ENCODE data around the gene NFATC3. TPM values are rescaled to one million over a fixed set of nuclear protein-coding genes. Genes with fewer than 3 reads are reported as not detected.
A peak's percentile ranks its signal among the peaks of the same experiment; 100 is the strongest.

Gene NFATC3
- total RNA-seq, 5 donors from 2014 or later (not counting 1 experiment from before 2014, with no cell fraction given): 111 to 144 (median 116) TPM

DNA sequence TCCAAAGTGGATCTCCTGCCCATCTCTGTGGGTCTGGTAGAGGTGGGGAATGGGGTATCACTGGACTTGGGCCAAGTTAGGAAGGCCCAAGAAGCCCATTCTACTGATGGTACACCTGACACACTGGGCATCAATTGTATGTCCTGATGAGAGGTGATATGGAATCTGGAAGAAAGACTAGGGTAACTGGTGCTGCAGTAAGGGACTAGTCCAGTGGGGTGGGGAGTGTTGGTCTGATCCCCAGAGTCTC, 5.9 kb upstream of the NFATC3 start:
- Histone ChIP-seq H3K36me3 (ENCODE audit: control insufficient read depth in 2 of 2, extremely low read depth in 1 of 2, insufficient read depth in 1 of 2, low read length in 1 of 2) (peaks cover 0 to 3% of the 10 kb centered on the region in 2 donors), H3K4me1 (ENCODE audit: control insufficient read depth in 1 of 2, extremely low read depth in 1 of 2, insufficient read depth in 2 of 2, low read length in 2 of 2) (peaks cover 65 to 100% of the 10 kb centered on the region in 2 experiments), H3K27ac (ENCODE audit: low read length) (peak overlapping the region; percentile 78), H3K27me3 (replicated peaks in 1 of 2; ENCODE audit: control insufficient read depth in 2 of 2, extremely low read depth in 1 of 2, insufficient read depth in 2 of 2, low read length in 1 of 2) (no peaks in the 10 kb centered on the region), H3K4me3 (ENCODE audit: control insufficient read depth in 1 of 2, extremely low read depth in 1 of 2, low read length in 1 of 2) (peak overlapping the region in 1 of 2 donors; percentile 3), H3K9me3 (no peaks in the 10 kb centered on the region)
- CTCF ChIA-PET: interaction anchor here in 1 of 2 donors (0.5 to 0.6 kb wide), 2 partner anchors 148 to 1077 kb away, joined by 5 to 8 read pairs; no protein-coding TSS in a partner anchor
- POLR2A ChIA-PET: interaction anchor here in 1 of 2 donors (0.8 kb wide), 1 partner anchor 10 kb away, joined by 5 read pairs; no protein-coding TSS in a partner anchor
- Mint-ChIP-seq H3K9me3 (no peaks in the 10 kb centered on the region), H3K4me3 (peak overlapping the region; percentile 62 to 83 (median 64)), H3K4me1 (peaks cover 90 to 93% (median 93%) of the 10 kb centered on the region in 3 donors), H3K27ac (peak overlapping the region; percentile 97), H3K27me3 (no peaks in the 10 kb centered on the region), H3K36me3 (peaks cover 23% of the 10 kb centered on the region)
- no peak for ATAC-seq (replicated peaks in 1 of 4)
- DNase-seq: no peak

DNA sequence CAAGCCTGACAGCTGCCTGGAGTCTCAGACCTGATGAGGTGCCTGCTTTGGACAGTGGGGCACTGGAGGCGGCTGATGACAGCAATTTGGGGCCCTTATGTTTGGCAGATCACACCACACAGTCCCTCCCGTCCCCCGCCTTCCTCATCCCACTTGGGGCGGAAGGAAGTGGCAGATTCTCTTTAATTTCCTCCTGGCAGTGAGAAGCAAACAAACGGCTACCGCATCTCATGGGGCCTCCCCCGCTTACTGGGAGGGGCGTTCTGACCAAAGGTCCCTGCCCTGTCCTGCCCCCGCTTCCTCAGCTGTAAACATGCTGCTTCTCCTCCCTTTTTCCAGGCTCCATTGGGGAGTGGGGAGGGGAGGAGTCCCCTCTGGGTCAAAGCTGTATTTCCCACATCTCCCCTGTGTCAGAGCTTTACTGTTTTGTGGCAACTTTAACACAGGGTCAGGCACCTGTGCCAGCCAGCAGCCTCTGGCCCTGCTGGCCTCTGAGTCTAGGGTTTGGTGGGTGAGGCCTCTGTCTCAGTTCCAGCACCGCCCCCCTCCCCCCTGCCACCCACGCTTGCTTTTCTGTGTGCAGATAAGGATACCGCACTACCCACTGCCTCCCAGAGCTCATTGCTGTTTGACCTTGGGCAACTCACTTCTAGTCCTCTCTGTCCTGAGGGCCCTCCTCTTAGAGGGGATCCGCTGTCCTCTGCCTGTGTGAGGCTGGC, 5.4 kb upstream of the NFATC3 start:
- H3K4me1 ChIP-seq (ENCODE audit: control insufficient read depth in 1 of 2, extremely low read depth in 1 of 2, insufficient read depth in 2 of 2, low read length in 2 of 2): peaks cover 60 to 100% of the 10 kb centered on the region in 2 experiments
- peaks cover 23% of the 10 kb centered on the region for H3K36me3 Mint-ChIP-seq

GRCh38 chr16:68081861-68082628, 3.1 kb upstream of the NFATC3 start:
- Histone ChIP-seq H3K4me1 (ENCODE audit: control insufficient read depth in 1 of 2, extremely low read depth in 1 of 2, insufficient read depth in 2 of 2, low read length in 2 of 2) (peaks cover 59 to 79% of the 10 kb centered on the region in 2 experiments), H3K27ac (ENCODE audit: low read length) (peak overlapping the region; percentile 86), H3K9me3 (no peaks in the 10 kb centered on the region), H3K27me3 (replicated peaks in 1 of 2; ENCODE audit: control insufficient read depth in 2 of 2, extremely low read depth in 1 of 2, insufficient read depth in 2 of 2, low read length in 1 of 2) (no peaks in the 10 kb centered on the region), H3K36me3 (ENCODE audit: control insufficient read depth in 2 of 2, extremely low read depth in 1 of 2, insufficient read depth in 1 of 2, low read length in 1 of 2) (no peaks in the 10 kb centered on the region), H3K4me3 (ENCODE audit: control insufficient read depth in 1 of 2, extremely low read depth in 1 of 2, low read length in 1 of 2) (no peak overlapping the region)
- ATAC-seq (replicated peaks in 1 of 4) (no peak), DNase-seq (peak in 1 of 35 experiments; percentile 12)
- peak overlapping the region; percentile 93 to 97 for H3K27ac Mint-ChIP-seq
- no peaks in the 10 kb centered on the region for H3K9me3 Mint-ChIP-seq
- ChIA-PET CTCF (interaction anchor here (0.5 to 0.7 kb wide), 3 partner anchors 12 to 146 kb away, joined by 3 read pairs; no protein-coding TSS in a partner anchor), POLR2A (no interaction called here)
- H3K36me3 Mint-ChIP-seq: peaks cover 10% of the 10 kb centered on the region
- H3K4me1 Mint-ChIP-seq: peaks cover 71 to 75% (median 73%) of the 10 kb centered on the region in 3 donors
- peak overlapping the region in 1 of 3 donors; percentile 83 for H3K4me3 Mint-ChIP-seq
- no peaks in the 10 kb centered on the region for H3K27me3 Mint-ChIP-seq

More for the DNA sequence above, 5.4 kb upstream of the NFATC3 start:
- Mint-ChIP-seq H3K27ac (peak overlapping the region; percentile 97), H3K4me1 (peaks cover 87 to 91% (median 90%) of the 10 kb centered on the region in 3 donors), H3K27me3 (no peaks in the 10 kb centered on the region), H3K4me3 (peak overlapping the region; percentile 62 to 83 (median 64)), H3K9me3 (no peaks in the 10 kb centered on the region)
- Histone ChIP-seq H3K27ac (ENCODE audit: low read length) (peak overlapping the region; percentile 78), H3K36me3 (ENCODE audit: control insufficient read depth in 2 of 2, extremely low read depth in 1 of 2, insufficient read depth in 1 of 2, low read length in 1 of 2) (peaks cover 0 to 3% of the 10 kb centered on the region in 2 donors), H3K4me3 (ENCODE audit: control insufficient read depth in 1 of 2, extremely low read depth in 1 of 2, low read length in 1 of 2) (peak overlapping the region; percentile 3 to 53), H3K27me3 (replicated peaks in 1 of 2; ENCODE audit: control insufficient read depth in 2 of 2, extremely low read depth in 1 of 2, insufficient read depth in 2 of 2, low read length in 1 of 2) (no peaks in the 10 kb centered on the region), H3K9me3 (no peaks in the 10 kb centered on the region)
- DNase-seq: peak; percentile 48 to 81 (median 67)
- POLR2A ChIA-PET: interaction anchor here (0.5 to 0.8 kb wide), 5 partner anchors 10 to 1341 kb away, joined by 3 to 5 read pairs (median 3); partner anchors contain the start of gene DUS2 (in 1 of the 2)
- 0% methylated on average over 4 of the region's 13 CpGs for WGBS (ENCODE audit: insufficient coverage)
- ATAC-seq (replicated peaks in 1 of 4): peak; percentile 53 to 69 (median 64)
- CTCF ChIA-PET: interaction anchor here (0.5 to 0.7 kb wide), 6 partner anchors 9 to 1489 kb away, joined by 3 to 8 read pairs (median 4); no protein-coding TSS in a partner anchor

DNA sequence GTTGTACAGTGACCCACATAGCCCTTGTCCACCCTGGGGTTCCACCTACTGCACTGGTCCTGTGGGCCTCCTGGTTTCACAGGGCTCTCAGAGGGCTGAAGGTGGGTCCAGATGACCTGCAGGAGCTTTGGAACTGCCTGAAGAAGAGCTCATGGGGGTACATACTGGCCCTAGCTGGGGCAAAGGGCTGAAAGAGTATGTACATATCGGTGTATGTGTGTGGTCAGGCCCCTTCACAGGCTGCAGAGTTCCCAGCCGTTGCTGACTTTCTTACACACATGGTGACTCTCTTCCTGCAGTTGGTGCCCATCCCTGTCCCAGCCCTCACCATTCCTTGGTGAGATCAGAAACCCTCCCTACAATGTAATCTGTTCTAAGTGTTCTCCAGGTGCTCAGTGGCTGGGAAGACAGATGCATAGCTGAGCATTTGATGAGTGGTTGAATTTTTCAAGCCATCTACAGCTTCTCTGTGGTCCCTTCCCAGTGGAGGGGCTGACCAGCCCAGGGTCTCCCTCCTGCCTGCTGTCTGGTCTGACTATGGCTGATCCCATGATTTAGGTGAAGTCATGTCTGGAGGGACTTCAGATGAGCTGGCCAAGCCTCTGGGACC, 2.4 kb upstream of the NFATC3 start:
- DNase-seq (peak in 1 of 35 experiments; percentile 6), ATAC-seq (replicated peaks in 1 of 4) (no peak)
- ChIA-PET POLR2A (interaction anchor here in 1 of 2 donors (0.7 kb wide), 1 partner anchor 982 kb away, joined by 3 read pairs; no protein-coding TSS in a partner anchor), CTCF (interaction anchor here (0.5 to 0.7 kb wide), 3 partner anchors 13 to 146 kb away, joined by 3 read pairs; no protein-coding TSS in a partner anchor)
- H3K9me3 Mint-ChIP-seq: no peaks in the 10 kb centered on the region
- H3K36me3 Mint-ChIP-seq: peaks cover 7% of the 10 kb centered on the region
- Histone ChIP-seq H3K36me3 (ENCODE audit: control insufficient read depth in 2 of 2, extremely low read depth in 1 of 2, insufficient read depth in 1 of 2, low read length in 1 of 2) (no peaks in the 10 kb centered on the region), H3K27ac (ENCODE audit: low read length) (peak overlapping the region; percentile 86), H3K9me3 (no peaks in the 10 kb centered on the region), H3K27me3 (replicated peaks in 1 of 2; ENCODE audit: control insufficient read depth in 2 of 2, extremely low read depth in 1 of 2, insufficient read depth in 2 of 2, low read length in 1 of 2) (no peaks in the 10 kb centered on the region), H3K4me1 (ENCODE audit: control insufficient read depth in 1 of 2, extremely low read depth in 1 of 2, insufficient read depth in 2 of 2, low read length in 2 of 2) (peaks cover 64 to 72% of the 10 kb centered on the region in 2 experiments), H3K4me3 (ENCODE audit: control insufficient read depth in 1 of 2, extremely low read depth in 1 of 2, low read length in 1 of 2) (no peak overlapping the region)
- no peaks in the 10 kb centered on the region for H3K27me3 Mint-ChIP-seq
- H3K4me1 Mint-ChIP-seq: peaks cover 70 to 75% (median 74%) of the 10 kb centered on the region in 3 donors
- H3K27ac Mint-ChIP-seq: peak overlapping the region; percentile 93 to 97
- no CpG with 5 or more reads among the region's 2 CpGs for WGBS (ENCODE audit: insufficient coverage)
- H3K4me3 Mint-ChIP-seq: peak overlapping the region in 1 of 3 donors; percentile 83

DNA sequence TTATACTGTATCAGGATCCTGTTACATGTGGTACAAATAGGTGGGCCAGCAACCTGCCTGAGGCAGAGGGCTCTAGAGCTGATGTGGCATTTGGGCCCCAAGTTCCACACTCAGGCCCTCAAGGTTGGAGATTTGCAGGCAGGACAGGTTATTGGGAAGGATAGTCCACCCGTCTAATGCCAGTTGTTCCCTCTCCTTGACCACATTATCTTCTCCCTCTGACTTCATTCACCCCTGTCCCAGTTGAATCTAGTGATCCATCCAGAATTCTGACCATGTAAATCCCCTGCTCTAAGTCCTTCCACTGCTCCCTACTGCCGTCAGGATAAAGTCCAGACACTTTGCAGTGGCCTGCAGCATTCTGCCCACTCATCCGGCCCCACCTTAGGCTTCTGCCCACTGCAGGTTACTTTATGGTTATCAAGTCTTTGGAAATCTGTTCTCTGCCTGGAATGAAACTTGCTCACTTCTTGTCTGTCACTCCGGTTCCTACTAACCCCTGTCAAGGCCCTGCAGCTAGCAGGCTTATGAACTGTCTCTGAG, 1.9 kb upstream of the NFATC3 start:
- ChIA-PET CTCF (interaction anchor here (0.7 to 2.9 kb wide), 5 partner anchors 8 to 97 kb away, joined by 3 to 17 read pairs (median 4); no protein-coding TSS in a partner anchor), POLR2A (interaction anchor here (0.6 to 1.2 kb wide), 3 partner anchors 12 to 982 kb away, joined by 3 to 5 read pairs (median 4); no protein-coding TSS in a partner anchor)
- Histone ChIP-seq H3K4me1 (ENCODE audit: control insufficient read depth in 1 of 2, extremely low read depth in 1 of 2, insufficient read depth in 2 of 2, low read length in 2 of 2) (peaks cover 60 to 67% of the 10 kb centered on the region in 2 experiments), H3K9me3 (no peaks in the 10 kb centered on the region), H3K4me3 (ENCODE audit: control insufficient read depth in 1 of 2, extremely low read depth in 1 of 2, low read length in 1 of 2) (no peak overlapping the region), H3K27me3 (replicated peaks in 1 of 2; ENCODE audit: control insufficient read depth in 2 of 2, extremely low read depth in 1 of 2, insufficient read depth in 2 of 2, low read length in 1 of 2) (no peaks in the 10 kb centered on the region), H3K27ac (ENCODE audit: low read length) (peak overlapping the region; percentile 86), H3K36me3 (ENCODE audit: control insufficient read depth in 2 of 2, extremely low read depth in 1 of 2, insufficient read depth in 1 of 2, low read length in 1 of 2) (no peaks in the 10 kb centered on the region)
- H3K27ac Mint-ChIP-seq: peak overlapping the region; percentile 93 to 97
- DNase-seq: peak in 1 of 35 experiments; percentile 21
- H3K9me3 Mint-ChIP-seq: no peaks in the 10 kb centered on the region
- 100% methylated on average over 2 of the region's 4 CpGs for WGBS (ENCODE audit: insufficient coverage)
- peak overlapping the region; percentile 56 to 83 (median 63) for H3K4me3 Mint-ChIP-seq
- peaks cover 68 to 72% (median 72%) of the 10 kb centered on the region in 3 donors for H3K4me1 Mint-ChIP-seq
- H3K36me3 Mint-ChIP-seq: peaks cover 1% of the 10 kb centered on the region
- H3K27me3 Mint-ChIP-seq: no peaks in the 10 kb centered on the region
- no peak for ATAC-seq (replicated peaks in 1 of 4)
